Glomerular endothelial cell (primary cell): ENCODE measurements around the gene CCDC51. TPM values are rescaled to one million over a fixed set of nuclear protein-coding genes. Genes with fewer than 3 reads are reported as not detected.
"Not testable (repeated sequence)": the region's sequence is repeated elsewhere in the genome, so short reads cannot be mapped to it uniquely, and the experiment has no call there.

Source experiments
- DNase-seq: peaks from one replicate; pipeline ENCODE4 v3.0.0-alpha.2; 2011; ENCODE audit warnings: low read depth, low spot score; ENCODE audit errors: extremely low read depth
- total RNA-seq: library from RNA; depleted of rRNA; stranded (reverse); fragments of >200 nt; gene quantifications from 2 replicates; pipeline ENCODE4 v1.2.3, GENCODE V29; 2015

The CCDC51 gene, protein sequence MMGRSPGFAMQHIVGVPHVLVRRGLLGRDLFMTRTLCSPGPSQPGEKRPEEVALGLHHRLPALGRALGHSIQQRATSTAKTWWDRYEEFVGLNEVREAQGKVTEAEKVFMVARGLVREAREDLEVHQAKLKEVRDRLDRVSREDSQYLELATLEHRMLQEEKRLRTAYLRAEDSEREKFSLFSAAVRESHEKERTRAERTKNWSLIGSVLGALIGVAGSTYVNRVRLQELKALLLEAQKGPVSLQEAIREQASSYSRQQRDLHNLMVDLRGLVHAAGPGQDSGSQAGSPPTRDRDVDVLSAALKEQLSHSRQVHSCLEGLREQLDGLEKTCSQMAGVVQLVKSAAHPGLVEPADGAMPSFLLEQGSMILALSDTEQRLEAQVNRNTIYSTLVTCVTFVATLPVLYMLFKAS
- total RNA-seq: 10.8 and 12.7 TPM in 2 replicates

DNA sequence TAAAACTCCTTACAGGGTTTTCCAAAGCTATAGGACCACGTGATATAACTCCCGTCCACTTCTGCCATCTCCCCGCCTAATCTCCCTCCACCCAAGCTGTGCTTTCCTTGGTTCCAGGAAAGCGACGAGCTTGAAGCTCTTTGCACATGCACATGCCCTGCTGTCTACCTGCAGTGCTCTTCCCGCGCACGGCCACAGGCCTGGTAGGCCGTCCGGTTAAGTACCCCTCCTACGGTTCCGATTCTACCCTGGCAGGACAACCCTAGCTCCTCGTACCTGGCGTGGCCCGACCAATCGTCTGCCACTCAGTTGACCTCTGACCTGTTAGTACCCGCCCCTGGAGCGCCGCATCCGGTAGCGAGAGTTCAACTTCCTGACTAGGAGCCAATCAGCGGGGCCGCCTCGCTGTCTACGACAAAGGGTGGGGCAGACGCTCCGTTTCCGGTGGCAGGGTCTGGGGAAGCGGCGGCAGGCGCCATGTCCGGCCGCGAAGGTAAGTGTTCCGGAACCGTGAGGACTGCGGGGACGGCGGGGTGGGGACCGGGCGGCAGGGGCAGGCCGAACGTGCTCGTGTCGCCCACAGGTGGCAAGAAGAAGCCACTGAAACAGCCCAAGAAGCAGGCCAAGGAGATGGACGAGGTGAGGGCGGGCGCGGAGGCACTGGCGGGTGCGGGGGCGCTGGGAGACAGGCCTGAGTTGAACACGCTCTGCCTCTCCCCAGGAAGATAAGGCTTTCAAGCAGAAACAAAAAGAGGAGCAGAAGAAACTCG, at the start of gene CCDC51, which contains the start of gene TMA7:
CCDC51 (minus strand) TSS at position 300 of the 770 bp plus-strand sequence. CDS start 4,991 bp downstream, outside the sequence.
TMA7 (plus strand) TSS at position 438 of the 770 bp plus-strand sequence; CDS start at position 478, 40 bp downstream.
- DNase-seq: peak; percentile 66

DNA sequence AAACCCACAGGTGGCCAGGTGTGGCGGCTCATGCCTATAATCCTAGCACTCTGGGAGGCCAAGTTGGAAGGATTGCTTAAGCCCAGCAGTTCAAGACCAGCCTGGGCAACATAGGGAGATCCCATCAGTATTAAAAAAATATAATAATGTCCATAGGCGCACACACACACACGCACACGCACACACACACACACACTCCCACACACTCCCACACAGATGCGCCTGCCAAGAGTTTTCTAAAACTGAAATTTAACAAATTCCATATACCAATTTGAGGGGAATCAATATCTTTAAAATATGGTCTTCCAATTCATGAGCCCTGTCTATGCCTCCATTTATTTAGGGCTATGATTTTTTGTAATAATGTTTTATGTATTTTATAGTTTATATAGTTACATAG, 47.0 kb upstream of the CCDC51 start:
- DNase-seq: no peak

- not testable (repeated sequence) for DNase-seq
Observed at GRCh38 chr3:48482822-48483221, 42.9 kb upstream of the CCDC51 start.

- not testable (repeated sequence) for DNase-seq
Observed at GRCh38 chr3:48480891-48481290, 41.0 kb upstream of the CCDC51 start.

- DNase-seq: no peak
Observed at GRCh38 chr3:48478626-48479555, 39.0 kb upstream of the CCDC51 start.

DNA sequence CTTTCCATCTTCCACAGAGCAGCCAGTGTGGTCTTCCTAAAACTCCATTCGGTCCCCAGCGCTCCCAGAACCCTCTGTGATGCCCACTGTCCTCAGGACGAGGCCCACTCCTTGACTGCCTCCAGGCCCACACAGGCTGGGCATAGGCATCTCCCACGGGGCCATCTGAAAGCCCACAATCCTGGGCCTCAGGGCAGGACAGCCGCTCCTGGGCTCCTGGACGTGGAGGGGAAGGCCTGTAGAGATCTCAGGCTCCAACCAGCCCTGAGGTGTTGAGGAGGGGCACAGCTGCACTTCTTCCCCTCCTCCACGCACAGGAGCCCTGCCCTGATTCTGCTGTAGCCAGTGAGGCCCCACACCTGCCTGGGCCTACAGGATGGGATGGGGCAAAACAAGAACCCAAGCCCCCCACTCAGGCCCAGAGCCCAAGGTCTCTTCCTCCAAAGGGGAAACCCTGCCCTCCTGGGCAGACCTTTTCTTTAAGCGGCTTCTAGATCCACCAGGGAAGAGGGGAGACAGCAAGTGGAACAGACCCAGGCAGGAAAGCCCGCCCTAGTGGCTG, 38.1 kb upstream of the CCDC51 start:
- DNase-seq: no peak

DNA sequence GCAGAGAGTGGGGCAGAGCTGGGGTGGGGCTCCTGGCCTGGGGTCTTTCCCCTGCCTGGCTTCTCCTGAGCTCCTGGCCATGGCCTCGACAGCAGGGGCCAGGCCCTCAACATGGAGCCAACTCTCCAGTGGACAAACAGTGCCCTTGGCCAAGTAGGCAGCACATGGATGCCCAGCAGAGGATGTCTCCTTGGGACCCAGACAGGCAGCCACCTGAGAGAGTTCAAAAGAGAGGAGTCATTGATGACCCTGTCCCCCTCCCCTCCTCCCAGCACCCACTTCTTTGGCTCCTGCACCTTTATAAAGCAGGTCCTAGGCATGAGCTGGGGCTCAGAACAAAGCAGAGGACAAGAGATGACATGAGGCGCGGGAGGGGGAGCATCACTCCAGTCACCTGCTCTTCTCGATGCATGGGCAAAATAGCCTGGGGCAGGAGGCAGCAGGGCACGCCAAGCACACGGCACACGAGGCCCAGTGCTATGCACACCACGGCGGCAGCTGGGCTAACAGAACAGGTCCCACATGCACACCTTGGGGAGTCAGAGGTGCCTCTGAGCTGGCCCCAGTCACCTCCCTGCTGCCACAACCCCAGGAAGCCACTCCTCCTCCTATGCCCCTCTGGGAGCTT, 36.6 kb upstream of the CCDC51 start:
- DNase-seq: no peak

DNA sequence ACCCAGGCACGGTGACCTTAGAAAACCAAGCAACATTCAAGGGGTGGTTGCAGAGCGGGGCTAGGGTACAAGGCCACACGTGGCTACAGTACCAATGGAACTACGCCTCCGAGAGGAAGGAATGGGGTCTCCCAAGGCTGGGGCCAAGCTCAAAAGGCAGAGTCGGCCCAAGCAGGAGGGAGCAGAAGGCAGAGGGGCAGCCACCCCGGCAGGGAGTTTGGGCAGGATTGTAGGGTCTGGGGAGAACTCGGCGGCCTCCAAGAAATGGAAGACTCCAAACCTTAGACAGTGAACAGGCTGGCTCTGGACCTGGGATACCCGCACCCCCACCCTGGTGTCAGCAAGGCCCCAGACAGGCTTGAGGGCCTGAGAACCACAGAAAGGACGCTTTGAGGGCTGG, 35.3 kb upstream of the CCDC51 start:
- DNase-seq: no peak

- no peak for DNase-seq
Observed at GRCh38 chr3:48474619-48475018, 34.7 kb upstream of the CCDC51 start.

GRCh38 chr3:48474031-48474430, 34.1 kb upstream of the CCDC51 start:
- DNase-seq: not testable (repeated sequence)

DNA sequence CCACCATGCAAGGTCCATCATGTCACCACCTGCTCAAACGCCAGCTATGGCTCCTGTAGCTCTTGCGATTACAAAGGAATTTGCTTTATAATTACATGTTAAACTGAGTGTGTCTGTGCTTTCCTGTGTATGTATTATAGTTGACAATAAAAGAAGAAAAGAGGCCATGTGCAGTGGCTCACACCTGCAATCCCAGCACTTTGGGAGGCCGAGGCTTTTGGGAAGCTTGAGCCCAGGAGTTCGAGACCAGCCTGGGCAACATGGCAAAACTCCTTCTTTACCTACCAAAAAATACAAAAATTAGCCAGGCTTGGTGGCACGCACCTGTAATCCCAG, 33.7 kb upstream of the CCDC51 start:
- no peak for DNase-seq

GRCh38 chr3:48472923-48473616, 33.2 kb upstream of the CCDC51 start:
- DNase-seq: peak; percentile 72

- DNase-seq: no peak
Observed at GRCh38 chr3:48472673-48472922, 32.7 kb upstream of the CCDC51 start.

DNA sequence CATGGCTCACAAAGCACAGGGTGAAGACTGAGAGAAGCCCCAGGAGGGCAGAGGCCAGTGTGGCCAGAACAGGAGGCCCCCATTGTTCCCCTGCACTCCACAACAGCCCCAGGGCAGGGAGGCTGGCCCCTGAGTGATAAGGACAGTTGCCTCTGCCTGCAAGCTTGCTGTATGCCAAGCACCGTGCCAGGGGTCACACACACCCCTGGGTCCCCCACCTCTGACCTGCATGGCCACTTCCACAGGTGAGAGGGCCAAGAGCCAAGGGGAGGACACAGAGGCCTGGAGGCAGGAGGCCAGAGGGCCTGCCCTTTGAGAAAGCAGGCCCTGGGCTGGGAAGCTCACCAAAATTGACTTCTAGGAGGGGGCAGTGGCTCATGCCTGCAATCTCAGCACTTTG, 30.4 kb upstream of the CCDC51 start:
- no peak for DNase-seq

DNA sequence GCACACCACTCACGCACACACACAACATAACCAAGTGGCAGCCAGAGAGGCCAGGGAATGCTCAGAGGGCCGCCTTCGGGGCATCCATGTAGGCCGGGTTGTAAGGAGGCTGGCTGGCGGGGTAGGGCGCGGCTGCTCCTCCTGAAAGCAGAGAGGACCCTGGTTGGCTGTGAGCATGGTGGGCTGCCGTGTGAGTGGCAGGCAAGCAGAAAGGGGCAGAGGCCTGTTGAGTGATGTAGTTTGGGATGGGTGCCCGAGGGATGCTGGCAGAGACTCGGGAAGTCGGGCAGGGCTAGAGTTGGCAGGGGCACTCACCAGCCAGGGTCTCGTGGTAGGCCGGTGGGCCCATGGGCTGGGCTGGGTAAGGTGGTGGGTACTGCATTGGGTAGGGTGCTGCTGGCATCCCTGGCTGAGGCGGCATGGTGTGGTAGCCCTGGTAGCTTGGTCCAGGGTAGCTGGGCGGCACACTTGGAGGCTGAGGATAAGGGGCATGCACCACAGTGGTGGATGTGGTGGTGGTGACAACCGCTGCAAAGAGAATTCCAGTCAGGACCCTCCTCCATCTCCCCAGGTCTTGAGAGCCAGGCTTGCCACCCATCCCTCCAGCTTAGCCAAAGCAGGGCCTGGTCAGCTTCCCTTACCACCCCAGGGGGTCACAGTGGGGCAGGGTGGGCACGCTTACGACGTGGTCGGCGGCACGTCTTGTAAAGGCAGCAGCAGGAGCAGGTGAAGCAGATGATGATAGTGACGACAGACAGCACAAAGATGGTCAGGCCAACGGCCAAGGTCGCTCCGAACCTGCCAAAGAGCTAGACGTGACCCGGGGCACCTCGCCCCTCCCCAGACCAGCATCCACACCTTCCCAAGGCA, 29.4 kb upstream of the CCDC51 start:
- DNase-seq: no peak

DNA sequence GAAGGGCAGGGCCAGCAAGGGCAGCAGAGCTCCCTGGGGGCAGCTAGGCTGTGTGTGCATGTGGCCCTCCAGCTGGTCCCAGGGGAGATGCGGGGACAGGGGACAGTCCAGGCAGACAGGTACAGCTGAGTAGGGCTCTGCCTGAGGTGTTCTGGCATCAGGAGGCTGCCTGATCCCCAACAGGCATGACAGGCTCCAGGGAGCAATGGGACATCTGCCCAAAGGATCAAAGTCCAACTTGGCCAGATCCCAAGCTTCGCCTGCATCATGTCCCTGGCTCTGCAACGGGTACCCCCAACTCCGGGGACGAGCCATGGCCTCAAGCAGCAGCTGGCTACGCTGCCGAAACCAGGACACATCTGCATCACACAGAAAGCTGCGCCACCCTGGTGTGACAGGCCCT, 28.4 kb upstream of the CCDC51 start:
- DNase-seq: no peak

- no peak for DNase-seq
Observed at GRCh38 chr3:48467473-48468267, 27.8 kb upstream of the CCDC51 start.

GRCh38 chr3:48467110-48467454, 27.2 kb upstream of the CCDC51 start:
- no peak for DNase-seq
